Activated effector memory CD4-positive, alpha-beta T cell treated with anti-CD3 and anti-CD28 coated beads, Interleukin-2, amount 50 U/mL, for 16 hours (primary cell): ENCODE measurements around the gene OBSCN.

Experiments
- DNase-seq: peaks from one replicate; pipeline ENCODE4 v3.0.0-alpha.2; 2020

The OBSCN gene

GRCh38 chr1:228207851-228208821 is at the start of gene OBSCN:
TSS of gene OBSCN (plus strand) at chr1:228208044. CDS start at chr1:228211784, 3,740 bp downstream.
- DNase-seq: peak; percentile 58

- DNase-seq: no peak
Measured at GRCh38 chr1:228158151-228159007, 49.5 kb upstream of the OBSCN start.

- DNase-seq: no peak
Measured at GRCh38 chr1:228159008-228159665, 48.7 kb upstream of the OBSCN start.

- DNase-seq: no peak
Measured at GRCh38 chr1:228160201-228160761, 47.6 kb upstream of the OBSCN start.

GRCh38 chr1:228161362-228161761 is 46.5 kb upstream of the OBSCN start:
- no peak for DNase-seq

- no peak for DNase-seq
Measured at GRCh38 chr1:228161866-228162265, 46.0 kb upstream of the OBSCN start.

GRCh38 chr1:228162286-228163006 is 45.4 kb upstream of the OBSCN start:
- DNase-seq: no peak

GRCh38 chr1:228163007-228163753 is 44.7 kb upstream of the OBSCN start:
- no peak for DNase-seq

- DNase-seq: no peak
Measured at GRCh38 chr1:228163776-228164519, 43.9 kb upstream of the OBSCN start.

- no peak for DNase-seq
Measured at GRCh38 chr1:228164561-228165371, 43.1 kb upstream of the OBSCN start.

GRCh38 chr1:228165372-228166169 is 42.3 kb upstream of the OBSCN start, which contains the start of gene IBA57:
TSS of gene IBA57 (plus strand) at chr1:228165804. CDS start at chr1:228165817, 13 bp downstream.
- peak; percentile 100 for DNase-seq

GRCh38 chr1:228166170-228166936 is 41.5 kb upstream of the OBSCN start:
- DNase-seq: peak; percentile 83

- DNase-seq: no peak
Measured at GRCh38 chr1:228168563-228169270, 39.1 kb upstream of the OBSCN start.

- DNase-seq: no peak
Measured at GRCh38 chr1:228169345-228169744, 38.5 kb upstream of the OBSCN start.

GRCh38 chr1:228170666-228171065 is 37.2 kb upstream of the OBSCN start:
- no peak for DNase-seq

GRCh38 chr1:228171221-228171891 is 36.5 kb upstream of the OBSCN start:
- peak; percentile 58 for DNase-seq
